Measurements from ENCODE around the gene MC2R. TPM values are rescaled to one million over a fixed set of nuclear protein-coding genes. Genes with fewer than 3 reads are reported as not detected.

The MC2R gene
- total RNA-seq, 1 experiment from 2014 or later: not detected

Other genes with a start within 250 kb of the MC2R start
- gene FAM210A, start 189.0 kb downstream of the MC2R start, total RNA-seq (2014; rRNA removed; shearing (Covaris generic)): 11.4 and 25.1 TPM in 2 replicates
- gene RNMT, start 188.9 kb downstream of the MC2R start, total RNA-seq (2014; rRNA removed; shearing (Covaris generic)): 16.5 and 20.3 TPM in 2 replicates
- gene MC5R, start 91.4 kb downstream of the MC2R start, total RNA-seq (2014; rRNA removed; shearing (Covaris generic)): 0.10 TPM in 1 of 2 replicates, not detected in the other
- gene ZNF519, start 216.9 kb upstream of the MC2R start, total RNA-seq (2014; rRNA removed; shearing (Covaris generic)): 3.1 and 8.6 TPM in 2 replicates